Lower leg skin (tissue), 4 donors: Measurements from ENCODE around the gene CFAP299. TPM values are rescaled to one million over a fixed set of nuclear protein-coding genes. Genes with fewer than 3 reads are reported as not detected.

Experiments used
- DNase-seq, 2 donors: peaks; one replicate each; pipeline ENCODE4 v3.0.0-alpha.2; 2019; ENCODE audit warnings: low spot score in 2 of 2
- H3K4me3 ChIP-seq: fragments of 200-600 bp; sonication (generic); 2 replicates; pipeline ENCODE4 v1.5.1; 2017; ENCODE audit warnings: mild to moderate bottlenecking, low read depth; ENCODE audit not compliant: poor library complexity, severe bottlenecking
- CTCF ChIP-seq, 3 donors: fragments of 450-650 bp; IDR thresholded peaks; one replicate each; pipeline ENCODE4 v1.5.1; 2016; ENCODE audit warnings: antibody characterized with exemption in 3 of 3, mild to moderate bottlenecking in 3 of 3, moderate library complexity in 2 of 3
- POLR2A ChIP-seq, 2 donors: fragments of 450-650 bp; IDR thresholded peaks; one replicate each; pipeline ENCODE4 v1.6.1; 2016 to 2017; ENCODE audit warnings: antibody characterized with exemption in 2 of 2, mild to moderate bottlenecking in 1 of 2, moderate library complexity in 1 of 2
- WGBS, 2 donors: methylation state at CpG; one replicate each; pipeline ENCODE4 v1.1.5; 2018; 5-methylcytosine and 5-hydroxymethylcytosine counted together
- intact Hi-C: fragments of 100-400 bp; cut with DNase I; formaldehyde crosslinking; loops from one replicate; pipeline ENCODE4 v1.15.0; 2023; ENCODE audit warnings: low total_unique reads
- total RNA-seq, 4 donors: library from RNA; depleted of rRNA; stranded (reverse); fragments of >200 nt; gene quantifications; one replicate each; pipeline ENCODE4 v1.1.0, GENCODE V29; 2016

CFAP299 gene
- total RNA-seq, 4 donors from 2014 or later: not detected

- 28 to 35% methylated on average over 2 of the region's 2 CpGs for WGBS, 2 donors
- no peak overlapping the region for H3K4me3 ChIP-seq
- no peak for DNase-seq
- TF ChIP-seq POLR2A (IDR thresholded peaks at IDR 0.05) (no peak), CTCF (IDR thresholded peaks at IDR 0.05) (no peak)
- intact Hi-C loops: no loop called here
These were observed 668.1 kb downstream of the CFAP299 start for GRCh38 chr4:81003597-81004111.

- intact Hi-C loops: no loop called here
- H3K4me3 ChIP-seq: no peak overlapping the region
- TF ChIP-seq CTCF (IDR thresholded peaks at IDR 0.05) (no peak), POLR2A (IDR thresholded peaks at IDR 0.05) (no peak)
- no peak for DNase-seq
- 83 to 96% methylated on average over 2 of the region's 2 CpGs for WGBS, 2 donors
These were observed 671.9 kb downstream of the CFAP299 start for GRCh38 chr4:81007417-81007816.

Other genes starting within 250 kb of the CFAP299 start
- gene PRDM8, start 138.2 kb upstream of the CFAP299 start, total RNA-seq: 1 to 10 TPM; 1.4 to 4.6 (median 3.9) TPM
- under 1 TPM in 1 of 4 donors, not detected in 3; 0.03 TPM for gene FGF5, start 69.1 kb upstream of the CFAP299 start, total RNA-seq